Colonic mucosa (tissue), 4 donors: ENCODE measurements around the gene PSAP. TPM values are rescaled to one million over a fixed set of nuclear protein-coding genes. Genes with fewer than 3 reads are reported as not detected.

Source experiments
- DNase-seq: peaks from one replicate; pipeline ENCODE4 v3.0.0-alpha.2; 2020
- H3K27ac ChIP-seq: fragments of 200-600 bp; one replicate; pipeline ENCODE4 v1.8.0; 2021
- H3K27me3 ChIP-seq: fragments of 200-600 bp; one replicate; pipeline ENCODE4 v1.8.0; 2021
- H3K36me3 ChIP-seq: fragments of 200-600 bp; one replicate; pipeline ENCODE4 v1.8.0; 2021
- H3K4me1 ChIP-seq: fragments of 200-600 bp; one replicate; pipeline ENCODE4 v1.8.0; 2021; ENCODE audit warnings: mild to moderate bottlenecking
- H3K4me3 ChIP-seq: fragments of 200-600 bp; one replicate; pipeline ENCODE4 v1.8.0; 2021
- H3K9ac ChIP-seq, 2 donors: one replicate each; pipeline ENCODE4 v1.7.0; 2013; ENCODE audit warnings: control low read depth in 2 of 2, low read depth in 2 of 2, low read length in 2 of 2
- H3K9me3 ChIP-seq: fragments of 200-600 bp; one replicate; pipeline ENCODE4 v1.8.0; 2021
- intact Hi-C: fragments of 100-400 bp; cut with DNase I; formaldehyde crosslinking; loops from one replicate; pipeline ENCODE4 v1.14.1; 2022
- total RNA-seq, 2 donors: library from RNA; stranded (reverse); fragmentation: NEBNext Ultra II Directional in 1 of 2; extraction: Animal tissue kit (Norgen Biotek cat#: 25700) in 1 of 2; gene quantifications; one replicate each; pipeline ENCODE4 v1.2.1, GENCODE V29; 2021
- TF ChIP-seq, protein P1 (sequence below): fragments of 200-600 bp; IDR thresholded peaks from one replicate; pipeline ENCODE4 v1.8.0; 2022; ENCODE audit warnings: antibody characterized with exemption, mild to moderate bottlenecking
- donor health status: healthy.
- donor health status: DM: no; HTN: no; CAD: no.
- donor health status: DM: no; HTN: no; CAD: no.

The PSAP gene
- total RNA-seq, 2 donors from 2014 or later: 363 to 629 TPM

GRCh38 chr10:71778071-71778825, 72.8 kb downstream of the PSAP start:
- TF ChIP-seq, protein P1, sequence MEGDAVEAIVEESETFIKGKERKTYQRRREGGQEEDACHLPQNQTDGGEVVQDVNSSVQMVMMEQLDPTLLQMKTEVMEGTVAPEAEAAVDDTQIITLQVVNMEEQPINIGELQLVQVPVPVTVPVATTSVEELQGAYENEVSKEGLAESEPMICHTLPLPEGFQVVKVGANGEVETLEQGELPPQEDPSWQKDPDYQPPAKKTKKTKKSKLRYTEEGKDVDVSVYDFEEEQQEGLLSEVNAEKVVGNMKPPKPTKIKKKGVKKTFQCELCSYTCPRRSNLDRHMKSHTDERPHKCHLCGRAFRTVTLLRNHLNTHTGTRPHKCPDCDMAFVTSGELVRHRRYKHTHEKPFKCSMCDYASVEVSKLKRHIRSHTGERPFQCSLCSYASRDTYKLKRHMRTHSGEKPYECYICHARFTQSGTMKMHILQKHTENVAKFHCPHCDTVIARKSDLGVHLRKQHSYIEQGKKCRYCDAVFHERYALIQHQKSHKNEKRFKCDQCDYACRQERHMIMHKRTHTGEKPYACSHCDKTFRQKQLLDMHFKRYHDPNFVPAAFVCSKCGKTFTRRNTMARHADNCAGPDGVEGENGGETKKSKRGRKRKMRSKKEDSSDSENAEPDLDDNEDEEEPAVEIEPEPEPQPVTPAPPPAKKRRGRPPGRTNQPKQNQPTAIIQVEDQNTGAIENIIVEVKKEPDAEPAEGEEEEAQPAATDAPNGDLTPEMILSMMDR: no peak
- Histone ChIP-seq H3K27ac (no peak overlapping the region), H3K36me3 (no peaks in the 10 kb centered on the region), H3K4me1 (no peaks in the 10 kb centered on the region), H3K4me3 (no peak overlapping the region), H3K9ac (no peak overlapping the region), H3K9me3 (no peaks in the 10 kb centered on the region), H3K27me3 (no peaks in the 10 kb centered on the region)
- DNase-seq: no peak
- intact Hi-C loops: no loop called here

DNA sequence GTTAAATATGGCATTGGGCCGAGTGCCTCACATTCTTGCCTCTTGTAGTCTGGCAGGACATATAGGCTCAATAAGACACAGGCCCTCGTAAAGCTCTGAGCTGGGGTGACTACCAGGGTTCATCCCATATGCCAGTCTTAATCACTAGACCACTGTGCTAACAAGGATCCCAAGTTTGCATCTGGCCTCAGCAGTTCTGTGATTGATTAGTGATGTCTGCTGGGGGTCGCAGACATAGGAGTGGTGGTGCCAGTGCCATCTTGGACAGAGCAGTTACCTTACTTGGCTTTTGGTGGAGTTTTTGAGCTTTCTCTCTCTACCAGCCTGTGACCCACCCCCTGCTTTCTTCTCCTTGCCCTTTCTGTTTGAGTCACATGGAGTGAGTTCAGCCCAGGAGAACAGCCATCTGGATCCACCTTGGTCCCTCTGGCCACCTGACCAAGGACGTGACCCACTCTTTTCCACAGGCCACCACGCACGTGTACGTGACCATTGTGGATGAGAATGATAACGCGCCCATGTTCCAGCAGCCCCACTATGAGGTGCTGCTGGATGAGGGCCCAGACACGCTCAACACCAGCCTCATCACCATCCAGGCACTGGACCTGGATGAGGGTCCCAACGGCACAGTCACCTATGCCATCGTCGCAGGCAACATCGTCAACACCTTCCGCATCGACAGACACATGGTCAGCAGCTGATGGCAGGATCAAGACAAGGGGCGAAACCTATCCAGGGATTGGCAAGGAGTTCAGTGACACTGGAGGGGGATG, 73.7 kb downstream of the PSAP start:
- no peak overlapping the region for H3K4me3 ChIP-seq
- H3K36me3 ChIP-seq: no peaks in the 10 kb centered on the region
- no peak overlapping the region for H3K9ac ChIP-seq
- H3K9me3 ChIP-seq: no peaks in the 10 kb centered on the region
- no peak for DNase-seq
- no peaks in the 10 kb centered on the region for H3K27me3 ChIP-seq
- H3K27ac ChIP-seq: no peak overlapping the region
- intact Hi-C loops: no loop called here
- TF ChIP-seq, protein P1: no peak
- no peaks in the 10 kb centered on the region for H3K4me1 ChIP-seq

GRCh38 chr10:71776481-71776925, 74.5 kb downstream of the PSAP start:
- Histone ChIP-seq H3K27me3 (no peaks in the 10 kb centered on the region), H3K4me1 (no peaks in the 10 kb centered on the region), H3K9me3 (no peaks in the 10 kb centered on the region), H3K27ac (no peak overlapping the region), H3K9ac (no peak overlapping the region), H3K4me3 (no peak overlapping the region), H3K36me3 (no peaks in the 10 kb centered on the region)
- TF ChIP-seq, protein P1: no peak
- intact Hi-C loops: no loop called here
- no peak for DNase-seq

GRCh38 chr10:71774916-71775702, 75.9 kb downstream of the PSAP start:
- H3K36me3 ChIP-seq: no peaks in the 10 kb centered on the region
- H3K9ac ChIP-seq: no peak overlapping the region
- H3K27ac ChIP-seq: peak overlapping the region; percentile 19

More at GRCh38 chr10:71774916-71775702, 75.9 kb downstream of the PSAP start:
- TF ChIP-seq, protein P1: no peak
- intact Hi-C loops: loop anchor here (5.0 kb wide), 1 partner anchor 48 kb away; no protein-coding TSS in a partner anchor
- no peaks in the 10 kb centered on the region for H3K27me3 ChIP-seq
- H3K4me3 ChIP-seq: no peak overlapping the region
- no peaks in the 10 kb centered on the region for H3K9me3 ChIP-seq
- H3K4me1 ChIP-seq: no peaks in the 10 kb centered on the region
- no peak for DNase-seq
